GM19238 (cell line): ENCODE measurements around the gene KCNN3.

Experiments
- DNase-seq: peaks from one replicate; pipeline ENCODE4 v3.0.0; 2011; ENCODE audit warnings: low spot score; ENCODE audit not compliant: insufficient read length

Gene KCNN3

DNA sequence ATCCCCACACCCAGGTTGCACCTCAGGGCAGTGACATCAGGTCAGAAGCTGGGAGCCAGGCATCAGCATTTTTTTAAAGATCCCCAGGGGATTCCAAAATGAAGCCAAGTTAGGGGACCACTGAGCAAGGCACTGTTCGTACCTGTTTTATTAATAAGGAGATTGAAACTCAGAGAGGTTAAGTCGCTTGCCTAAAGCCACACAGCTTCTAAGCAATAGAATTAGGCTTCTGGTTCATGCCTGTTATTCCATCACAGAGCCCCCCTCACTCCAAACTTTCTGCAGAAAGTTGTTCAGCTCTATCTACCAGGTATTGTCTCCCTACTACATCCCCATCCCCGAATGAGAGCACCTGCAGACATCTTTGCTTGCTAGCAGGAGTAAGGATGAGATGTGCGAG, 28.7 kb downstream of the KCNN3 start:
- DNase-seq, result no peak

DNA sequence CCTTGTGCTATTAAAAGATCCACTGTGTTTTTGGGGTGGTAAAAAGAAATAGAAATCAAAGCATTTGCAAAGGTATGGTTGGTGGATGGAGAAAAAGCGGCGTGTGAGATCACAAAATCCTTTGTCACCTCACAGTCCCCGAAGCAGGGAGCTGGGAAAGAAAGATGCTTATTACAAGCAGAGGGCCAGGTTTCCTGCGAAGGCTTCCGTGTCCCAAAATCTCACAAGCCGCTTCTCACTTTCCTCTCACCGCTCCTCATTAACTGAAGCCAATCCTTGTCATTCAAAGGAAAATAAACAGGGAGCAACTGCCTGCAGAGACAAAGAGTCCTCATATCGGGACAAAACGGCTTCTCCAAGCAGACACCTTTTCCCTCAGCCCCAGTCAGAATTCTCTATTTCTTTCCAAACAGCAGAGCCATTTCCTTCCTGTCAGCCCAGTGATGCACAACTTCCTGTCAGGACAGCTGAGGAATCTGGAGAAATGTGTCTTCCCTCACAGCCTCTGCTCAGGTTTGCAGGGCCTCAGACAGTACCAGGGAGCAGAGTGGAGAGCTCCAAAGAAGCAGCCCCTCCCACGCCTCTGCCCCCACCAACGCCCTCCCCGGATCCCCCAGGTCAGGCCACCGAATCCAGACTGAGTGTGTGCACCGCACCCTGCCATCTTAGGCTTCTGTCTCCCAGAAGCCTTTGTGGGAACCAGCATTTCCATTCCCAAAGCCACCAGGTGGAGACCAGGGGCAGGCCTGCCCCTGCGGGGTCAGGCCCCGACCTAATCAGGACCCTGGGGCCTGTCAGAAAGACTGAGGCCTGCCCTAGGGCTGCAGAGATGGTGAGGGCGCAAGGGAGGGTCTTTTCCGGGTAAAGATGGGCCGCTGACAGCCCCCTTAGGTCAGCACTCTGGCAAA, 29.6 kb downstream of the KCNN3 start:
- DNase-seq, result no peak

DNA sequence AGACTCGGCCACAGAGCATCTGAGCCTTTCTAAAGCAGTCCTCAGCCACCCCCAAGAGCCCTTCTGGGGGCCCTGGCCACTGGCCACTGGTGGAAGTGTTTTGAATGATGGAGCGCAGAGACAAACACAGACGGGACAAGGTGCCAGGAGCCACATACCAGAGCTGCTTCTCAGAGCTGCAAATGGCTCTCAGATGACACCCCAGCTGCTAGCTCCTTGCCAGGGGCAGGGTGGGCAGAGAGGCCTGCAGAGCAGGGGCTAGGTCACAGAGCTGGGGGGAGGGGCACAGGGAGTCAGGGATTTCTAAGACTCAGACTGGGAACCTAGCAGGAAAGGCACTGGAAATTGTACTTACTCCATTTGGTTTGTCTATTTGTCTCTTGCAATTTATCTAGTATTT, 30.4 kb downstream of the KCNN3 start:
- DNase-seq, result no peak

DNA sequence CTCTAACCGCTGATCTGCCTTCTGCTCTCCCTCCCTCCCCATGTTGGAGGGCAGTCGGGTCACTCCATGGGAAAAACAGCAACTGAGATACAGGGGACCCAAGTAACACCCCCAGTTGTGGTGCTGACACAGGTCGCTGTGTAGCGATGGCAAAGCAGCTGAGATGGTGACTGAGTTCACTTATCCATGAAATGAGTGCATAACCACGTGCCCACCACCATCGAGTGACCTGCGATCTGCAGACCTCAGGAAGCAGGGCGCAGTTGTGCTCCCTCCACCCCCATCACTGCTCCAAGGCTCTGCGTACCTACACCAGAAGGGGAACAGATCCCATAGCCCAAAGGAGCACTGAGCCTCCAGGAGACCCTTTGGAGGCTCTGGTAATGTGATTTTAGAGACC, 31.1 kb downstream of the KCNN3 start:
- DNase-seq, result no peak

DNA sequence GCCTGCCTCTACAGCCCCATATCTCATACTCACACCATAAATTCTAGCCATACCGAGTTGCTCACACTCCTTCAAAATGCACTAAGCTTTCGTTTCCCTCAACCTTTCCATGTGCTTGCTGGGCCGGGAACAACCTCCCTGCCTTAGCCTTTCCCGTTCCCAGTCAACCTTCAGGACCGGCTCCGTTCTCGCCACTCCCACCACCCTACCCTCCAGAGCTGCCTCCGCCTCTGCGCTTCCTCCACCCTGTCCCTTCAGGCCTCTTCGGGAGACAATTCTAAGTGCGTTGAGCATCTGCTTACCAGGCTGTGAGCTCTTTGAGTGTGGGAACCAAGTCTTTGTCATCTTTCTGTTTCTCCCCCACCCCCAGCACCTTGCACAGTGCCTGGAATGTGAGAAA, 31.6 kb downstream of the KCNN3 start:
- no peak for DNase-seq

DNA sequence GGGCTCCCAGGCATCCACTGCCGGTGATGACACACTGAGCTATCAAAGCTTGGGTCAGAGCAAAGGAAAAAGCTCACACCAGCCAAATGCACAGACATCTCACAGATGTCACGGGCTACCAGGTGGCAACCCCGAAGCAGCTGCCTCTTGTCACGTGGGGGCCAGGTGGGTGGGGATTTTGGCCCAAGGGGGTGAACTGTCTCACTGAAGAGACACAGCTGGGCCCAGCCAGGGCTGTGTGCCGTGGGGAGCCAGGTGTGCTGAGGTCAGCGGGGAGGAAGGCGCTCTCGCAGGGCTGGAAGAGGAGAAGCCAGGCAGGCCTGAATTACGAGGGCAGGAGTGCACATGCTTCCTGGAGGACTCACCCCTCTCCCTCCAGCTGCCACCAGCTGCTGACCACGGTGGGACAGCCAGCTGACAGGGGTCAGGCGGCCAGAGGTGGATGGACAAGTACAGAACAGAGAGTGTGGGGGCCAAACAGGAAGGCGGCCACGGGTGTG, 32.4 kb downstream of the KCNN3 start:
- DNase-seq, result peak; percentile 82

DNA sequence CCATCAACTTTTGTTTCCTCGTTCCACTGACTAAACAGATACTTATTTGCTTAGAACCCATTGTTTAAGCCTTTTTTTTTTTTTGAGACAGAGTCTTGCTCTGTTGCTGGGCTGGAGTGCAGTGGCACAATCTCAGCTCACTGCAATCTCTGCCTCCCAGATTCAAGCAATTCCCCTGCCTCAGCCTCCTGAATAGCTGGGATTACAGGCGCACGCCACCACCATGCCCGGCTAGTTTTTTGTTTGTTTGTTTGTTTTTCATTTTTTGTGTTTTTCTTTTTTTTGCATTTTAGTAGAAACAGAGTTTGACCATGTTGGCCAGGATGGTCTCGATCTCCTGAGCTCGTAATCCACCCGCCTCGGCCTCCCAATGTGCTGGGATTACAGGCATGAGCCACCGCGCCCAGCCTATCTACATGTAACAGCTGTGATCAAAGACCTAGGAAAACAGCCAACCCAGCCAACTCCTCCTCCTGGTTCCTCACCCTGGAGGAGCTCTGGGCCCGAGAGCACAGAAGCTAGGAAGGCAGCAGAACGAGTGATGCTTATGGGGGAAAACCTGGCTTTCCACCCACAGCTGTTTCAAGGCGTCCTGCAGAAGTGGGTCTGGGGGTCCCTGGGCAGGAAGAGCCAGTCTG, 32.9 kb downstream of the KCNN3 start:
- no peak for DNase-seq

DNA sequence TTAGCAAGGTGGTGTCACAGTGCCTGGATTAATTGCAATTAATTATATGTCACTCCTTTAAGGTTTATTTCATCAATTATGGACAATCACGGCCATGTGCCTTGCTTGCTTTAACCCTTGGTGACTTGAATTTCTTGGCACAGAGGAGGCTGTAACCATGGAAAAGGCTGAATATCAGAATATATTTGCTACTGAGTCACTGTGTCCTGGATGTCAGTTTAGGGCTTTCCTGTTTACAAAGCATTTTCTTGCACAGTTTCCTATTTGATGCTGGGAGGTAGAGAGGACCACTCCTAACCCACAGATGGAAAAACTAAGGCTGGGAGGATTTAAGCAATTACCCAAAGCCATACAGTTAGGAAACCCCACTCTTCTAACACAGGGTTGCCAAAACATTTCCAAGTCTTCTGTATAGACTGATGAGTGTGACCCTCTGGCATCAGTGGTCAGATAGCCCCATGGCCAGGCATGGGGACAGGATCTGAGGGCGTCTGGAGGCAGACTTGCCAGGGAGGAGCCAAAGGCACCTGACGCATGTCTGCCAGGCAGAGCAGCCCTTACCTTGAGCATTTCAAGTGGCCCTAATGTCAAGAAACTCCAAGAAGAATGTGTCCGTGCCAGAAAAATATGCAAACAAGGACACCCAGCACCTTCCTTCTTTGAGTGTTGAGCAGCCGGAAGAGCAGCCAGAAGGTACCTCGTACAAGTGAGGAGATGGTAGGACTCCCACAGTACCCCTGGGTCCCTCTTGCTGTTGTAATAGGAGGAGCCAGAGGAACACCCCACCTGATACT, 34.4 kb downstream of the KCNN3 start:
- DNase-seq, result no peak

DNA sequence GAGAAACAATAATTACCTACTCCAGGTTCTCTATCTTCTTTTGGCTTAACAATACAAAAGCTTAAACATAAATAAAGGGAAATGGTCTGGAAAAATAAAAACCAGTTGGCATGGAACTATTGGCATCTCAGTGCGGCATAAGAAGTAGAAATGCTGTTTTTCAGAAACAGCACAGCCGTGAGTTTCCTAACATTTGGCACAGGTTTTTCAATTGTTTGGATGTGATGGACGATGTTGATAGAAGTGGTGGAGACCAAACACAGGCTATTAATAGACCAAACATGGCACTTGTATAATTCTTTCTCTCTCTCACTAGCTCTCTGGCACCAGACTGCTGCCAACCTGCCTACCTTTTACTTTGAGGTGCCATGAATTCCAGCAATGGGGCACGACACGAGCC, 36.2 kb downstream of the KCNN3 start:
- DNase-seq, result no peak

DNA sequence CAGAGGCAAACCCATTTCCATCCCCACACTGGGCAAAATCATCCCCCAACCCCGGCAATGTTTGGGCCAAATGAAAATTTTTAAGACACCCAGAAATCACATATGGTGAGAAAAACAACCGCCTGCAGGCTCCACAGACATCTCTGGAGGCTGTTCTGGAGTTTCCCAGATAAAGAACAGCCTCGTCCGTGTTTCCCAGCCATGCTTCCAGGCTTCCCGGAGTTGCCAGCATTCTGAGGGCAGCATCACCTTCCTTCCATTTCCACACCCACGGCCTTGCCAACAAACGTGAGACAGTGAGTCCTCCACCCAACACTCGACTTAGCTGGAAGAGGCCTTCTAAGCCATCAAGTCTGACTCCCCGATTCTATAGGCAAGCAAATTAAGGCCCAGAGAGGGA, 36.9 kb downstream of the KCNN3 start:
- DNase-seq, result no peak

DNA sequence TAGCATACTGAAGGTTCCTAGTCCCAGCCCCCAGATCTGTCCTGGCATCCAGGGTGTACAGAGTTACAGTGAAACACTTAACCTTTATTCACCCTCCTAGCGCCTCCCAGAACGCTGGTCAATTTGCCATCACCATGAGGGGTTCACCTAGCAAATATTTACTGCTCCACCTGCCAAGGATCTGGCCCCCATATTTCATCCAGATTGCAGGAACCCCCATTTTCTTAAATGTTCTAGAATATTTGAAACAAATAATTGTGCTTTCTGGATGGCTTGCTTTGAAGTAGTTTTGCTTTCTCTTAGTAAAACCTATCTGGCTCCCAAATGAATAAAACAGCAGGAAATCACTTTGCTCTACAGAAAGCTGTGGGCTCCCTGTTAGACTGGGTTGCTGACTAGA, 37.7 kb downstream of the KCNN3 start:
- DNase-seq, result no peak

DNA sequence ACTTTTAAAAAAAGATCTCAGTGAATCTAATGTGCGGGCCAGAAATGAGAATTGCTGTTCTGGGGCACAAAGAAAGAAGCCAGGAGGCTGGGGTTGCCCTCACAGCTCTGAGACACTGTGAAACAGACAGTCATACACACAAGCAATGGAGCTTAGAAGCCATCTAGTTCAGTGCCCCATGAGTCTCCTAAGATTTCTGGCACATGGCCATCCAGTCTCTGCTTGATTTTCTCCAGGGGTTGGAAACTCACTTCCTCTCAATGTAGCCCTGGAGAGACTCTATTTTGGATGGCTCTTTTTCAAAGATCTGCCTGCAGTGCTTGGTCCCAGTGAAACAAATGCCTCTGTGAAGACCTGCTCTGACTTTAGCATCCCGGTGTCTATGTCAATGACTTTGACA, 38.6 kb downstream of the KCNN3 start:
- no peak for DNase-seq

DNA sequence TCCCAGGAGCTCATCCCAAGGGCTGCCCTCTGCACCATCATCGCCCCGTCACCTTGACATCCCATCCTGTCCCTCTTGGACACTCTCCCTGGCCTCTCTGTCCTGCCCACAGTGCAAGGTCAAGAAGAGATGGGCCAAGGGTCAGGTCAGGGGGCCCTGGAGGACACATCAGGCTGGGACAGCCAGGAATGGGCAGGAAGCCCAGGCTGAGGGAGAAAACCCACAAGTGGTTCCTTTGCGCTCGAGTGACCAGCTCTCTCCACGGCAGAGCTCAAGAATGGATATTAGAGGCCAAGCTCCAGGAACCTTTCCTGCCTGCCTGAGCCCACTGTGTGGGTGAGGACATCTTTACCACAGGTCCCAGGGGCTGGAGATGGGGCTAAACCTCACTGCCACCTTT, 41.0 kb downstream of the KCNN3 start:
- no peak for DNase-seq

DNA sequence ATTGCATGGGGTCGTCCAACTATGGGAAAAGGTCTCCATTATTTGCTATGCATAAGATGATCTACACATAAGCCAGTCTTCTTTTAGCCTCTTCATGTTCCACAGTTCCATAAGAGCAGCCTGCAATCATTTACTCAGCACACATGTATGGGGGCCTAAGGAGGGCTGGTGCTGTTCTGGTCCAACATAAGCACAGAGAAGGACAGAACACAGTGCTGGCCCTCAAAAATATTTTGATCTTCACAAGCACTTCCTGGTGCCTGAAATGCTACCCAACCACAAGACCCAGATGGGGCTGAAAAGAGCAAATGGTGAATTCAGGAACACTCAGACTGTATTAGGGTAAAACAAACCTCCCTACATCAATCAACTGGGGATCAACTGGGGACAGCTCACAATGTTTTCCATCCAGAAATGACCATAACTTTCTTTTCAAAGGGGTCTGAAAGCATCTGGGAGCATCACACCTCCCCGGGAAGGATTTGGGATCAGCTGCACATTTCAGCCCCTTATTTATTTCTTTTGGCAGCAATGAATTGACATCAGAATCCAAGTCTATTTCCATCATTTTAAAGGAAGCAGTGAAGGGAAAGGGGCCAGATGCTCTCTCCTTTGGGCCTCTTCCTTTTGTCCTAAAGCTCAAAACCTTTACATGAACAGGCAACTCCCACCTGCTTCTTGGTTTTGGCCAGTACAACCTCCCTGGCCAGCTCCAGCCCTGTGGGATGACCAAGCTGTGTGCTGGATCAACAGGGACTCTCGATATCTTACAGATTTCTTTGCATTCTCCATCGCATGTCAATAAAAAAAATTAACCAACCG, 45.7 kb downstream of the KCNN3 start:
- DNase-seq, result no peak

DNA sequence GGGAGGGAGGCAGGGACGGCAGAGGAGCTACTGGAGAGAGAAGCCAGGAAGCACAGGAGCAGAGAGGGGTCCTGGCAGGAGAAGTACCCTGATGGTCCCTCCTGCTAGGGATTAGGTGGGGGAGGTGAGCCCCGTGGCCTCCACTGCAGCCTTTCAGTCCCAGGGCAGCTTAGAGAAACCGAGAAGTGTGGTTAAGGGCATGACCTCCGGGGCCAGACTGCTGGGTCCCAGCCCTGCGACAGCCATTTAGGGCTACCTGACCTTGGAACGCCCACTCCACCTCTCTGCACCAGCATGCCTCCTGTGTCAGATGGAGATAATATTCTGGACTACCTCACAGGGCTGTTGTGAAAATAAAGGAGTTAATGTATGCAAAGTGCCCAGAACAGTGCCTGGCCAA, 47.4 kb downstream of the KCNN3 start:
- no peak for DNase-seq

DNA sequence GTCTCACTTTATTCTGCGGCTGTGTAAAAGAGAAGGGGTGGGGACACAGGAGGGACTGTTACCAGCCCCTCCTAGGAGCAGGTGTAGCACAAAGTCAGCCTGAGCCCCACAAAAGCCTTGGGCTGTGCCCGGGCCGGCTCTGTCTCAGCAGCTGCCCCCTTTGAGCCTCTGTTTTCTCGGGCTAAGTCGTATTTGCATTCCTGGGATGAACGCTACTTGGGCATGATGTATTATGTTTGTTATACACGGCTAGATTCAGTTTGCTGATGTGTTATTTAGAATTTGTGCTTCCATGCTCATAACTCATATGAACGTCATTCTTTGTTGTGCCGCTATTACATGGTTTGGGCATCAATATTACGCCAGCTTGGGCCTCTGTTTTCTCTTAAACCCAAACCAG, 47.8 kb downstream of the KCNN3 start:
- DNase-seq, result no peak

DNA sequence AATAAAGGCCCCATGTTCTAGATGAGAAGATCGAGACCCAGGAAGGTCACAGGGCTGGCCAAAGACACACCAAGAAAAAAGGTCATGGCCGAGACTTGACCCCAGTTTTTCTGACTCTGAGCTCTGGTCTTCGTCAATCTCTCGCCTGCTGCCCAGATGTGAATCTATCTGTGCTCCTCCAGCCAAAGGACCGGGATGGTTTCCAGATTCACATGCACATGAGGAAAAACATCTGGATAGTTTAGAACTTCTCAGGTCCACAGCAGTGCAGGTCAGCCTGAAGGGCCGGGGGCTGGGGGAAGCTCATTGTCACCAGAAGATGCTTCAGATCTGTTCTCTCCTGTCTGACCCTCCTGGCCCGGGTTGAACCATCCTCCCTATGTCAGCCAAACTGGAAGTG, 49.0 kb downstream of the KCNN3 start:
- no peak for DNase-seq

DNA sequence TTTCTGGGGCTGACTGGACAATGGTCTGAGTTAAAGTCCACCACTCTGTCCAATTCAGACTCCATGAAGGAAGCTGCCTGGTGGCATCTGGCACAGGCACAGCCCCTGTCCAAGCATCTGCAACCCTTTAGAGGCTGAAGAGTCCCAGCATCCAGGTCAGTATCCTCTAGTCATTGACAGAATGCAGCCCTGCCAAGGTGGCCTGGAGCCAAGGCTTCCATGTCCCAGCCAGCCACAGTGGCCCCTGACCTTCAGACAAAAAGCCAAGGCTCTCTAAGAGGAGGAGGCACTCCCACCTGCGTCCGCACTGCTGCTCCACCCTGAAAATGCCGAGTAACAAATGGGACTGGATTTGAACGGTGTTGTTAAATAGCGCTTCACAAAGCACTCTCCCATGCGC, 49.4 kb downstream of the KCNN3 start:
- DNase-seq, result no peak

DNA sequence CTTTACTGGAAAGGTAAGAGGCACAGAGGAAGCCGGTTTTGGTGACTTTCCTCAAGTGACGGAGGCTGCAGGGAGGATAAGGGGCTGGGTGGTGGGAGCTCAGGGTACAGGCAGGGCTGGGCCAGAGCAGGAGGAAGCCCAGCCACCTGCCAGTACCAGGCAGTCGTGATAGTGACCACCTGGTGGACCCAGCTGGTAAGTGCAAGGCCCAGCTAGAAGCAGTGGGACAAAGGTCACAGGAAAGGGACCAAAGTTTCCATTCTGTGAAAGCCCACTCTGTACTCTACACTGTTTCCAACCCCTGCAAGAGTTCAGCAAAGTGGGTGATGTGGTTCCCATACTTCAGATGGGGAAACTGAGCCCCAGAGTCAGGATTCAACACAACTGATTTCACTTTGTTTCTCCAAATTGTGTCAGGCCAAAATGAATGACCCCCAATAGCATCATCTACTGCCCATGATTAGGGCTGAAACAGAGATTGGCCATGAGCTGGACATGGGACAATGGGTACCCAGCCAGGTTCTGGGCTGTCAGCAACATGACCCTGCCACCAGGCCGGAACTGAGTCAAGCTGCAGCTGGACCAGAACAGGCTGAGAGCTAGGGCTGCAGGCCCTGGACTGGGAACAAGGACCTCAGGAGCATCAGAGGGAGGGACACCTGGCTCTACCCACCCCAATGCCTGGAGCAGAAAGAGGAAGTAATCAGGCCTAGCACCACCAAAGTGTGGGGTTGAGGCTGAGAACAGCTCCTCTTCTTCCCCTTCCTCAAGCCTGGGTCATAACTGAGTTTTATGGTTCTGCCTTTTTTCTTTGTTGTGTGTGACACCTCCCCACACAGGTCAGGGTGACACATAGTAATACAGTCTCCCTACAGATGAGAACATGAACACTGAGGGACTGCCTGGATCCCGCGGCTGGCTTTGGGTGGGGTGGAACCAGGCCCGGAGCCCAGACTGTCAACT, 50.2 kb downstream of the KCNN3 start:
- no peak for DNase-seq

DNA sequence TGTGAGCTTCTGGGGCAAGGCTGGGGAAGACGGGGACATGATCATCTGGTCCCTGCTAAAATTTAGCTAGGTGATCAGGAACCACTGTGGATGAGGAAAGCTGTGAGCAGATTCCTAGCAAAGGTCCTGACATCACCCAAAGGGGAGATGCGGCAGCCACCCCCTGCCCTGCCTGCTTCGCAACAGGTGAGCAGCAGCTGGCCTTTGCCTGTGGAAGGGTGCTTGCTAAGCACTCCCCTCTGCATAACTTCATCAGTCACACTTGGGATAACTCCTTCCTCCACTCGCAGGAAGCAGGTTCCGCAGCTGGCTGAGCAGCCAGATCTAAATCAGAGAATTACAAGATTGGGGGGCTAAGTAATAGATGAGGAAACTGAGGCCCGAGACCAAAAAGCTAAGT, 51.2 kb downstream of the KCNN3 start:
- no peak for DNase-seq
